Endometrial microvascular endothelial cells (primary cell): ENCODE results near the gene SORCS1. TPM values are rescaled to one million over a fixed set of nuclear protein-coding genes. Genes with fewer than 3 reads are reported as not detected.

Source experiments
- in situ Hi-C: cut with HindIII; loops from 2 replicates; pipeline ENCODE4 v1.10.0; 2017; ENCODE audit warnings: low sequenced_read_pairs, low pct_unique_long_range_greater_than_20kb; ENCODE audit errors: inconsistent ontology term
- total RNA-seq: library from RNA; depleted of rRNA; stranded (reverse); fragments of >200 nt; gene quantifications from one replicate; pipeline ENCODE4 v1.2.3, GENCODE V29; 2015; ENCODE audit errors: inconsistent ontology term

The SORCS1 gene
- total RNA-seq, 1 donor from 2014 or later, result not detected

DNA sequence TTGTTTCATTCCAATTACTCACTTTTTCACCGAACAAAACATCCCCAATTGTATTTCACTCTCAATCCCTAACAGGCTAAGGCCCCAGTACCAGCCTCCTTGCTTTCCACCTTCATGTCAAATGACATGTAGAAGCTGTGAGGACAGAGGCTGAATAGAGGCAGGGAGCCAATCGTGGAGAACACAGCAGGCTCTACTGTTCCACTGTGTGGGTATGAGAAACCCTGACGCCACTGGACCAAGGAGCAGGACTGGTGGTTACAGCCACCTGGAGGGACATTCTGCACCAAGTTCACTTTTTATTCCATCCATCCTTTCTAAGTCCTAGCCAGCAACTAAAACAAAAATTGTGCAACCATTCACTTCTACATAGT is 502.8 kb downstream of the SORCS1 start:
- in situ Hi-C loops, result no loop called here

DNA sequence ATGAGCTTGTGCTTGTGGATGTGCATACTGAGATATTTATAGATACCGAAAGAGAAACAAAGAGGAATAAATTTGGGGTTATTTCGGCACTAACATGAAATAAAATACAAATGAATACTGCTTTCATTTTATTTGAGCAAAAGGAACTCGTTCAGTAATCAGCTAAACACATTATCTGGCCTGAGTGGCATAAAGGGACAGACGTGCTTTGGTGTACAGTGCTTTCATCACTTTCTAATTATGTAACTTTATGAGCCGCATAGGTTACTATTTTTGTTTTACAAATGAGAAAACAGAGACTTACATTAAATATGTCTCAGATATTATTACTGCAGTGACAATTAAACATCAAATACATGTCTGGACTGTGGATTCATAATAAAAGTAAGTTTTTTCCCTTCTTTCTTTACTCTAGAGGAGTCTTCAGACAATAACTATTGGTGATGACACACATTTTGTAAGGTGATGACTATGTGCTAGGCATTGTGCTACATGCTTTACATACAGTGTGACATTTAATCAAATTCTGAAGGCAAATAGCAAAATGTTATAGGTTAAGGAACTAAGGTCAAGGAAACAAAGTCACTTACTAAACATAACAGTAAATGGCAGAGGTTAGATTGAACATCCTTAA is 503.3 kb downstream of the SORCS1 start:
- in situ Hi-C loops, result no loop called here

DNA sequence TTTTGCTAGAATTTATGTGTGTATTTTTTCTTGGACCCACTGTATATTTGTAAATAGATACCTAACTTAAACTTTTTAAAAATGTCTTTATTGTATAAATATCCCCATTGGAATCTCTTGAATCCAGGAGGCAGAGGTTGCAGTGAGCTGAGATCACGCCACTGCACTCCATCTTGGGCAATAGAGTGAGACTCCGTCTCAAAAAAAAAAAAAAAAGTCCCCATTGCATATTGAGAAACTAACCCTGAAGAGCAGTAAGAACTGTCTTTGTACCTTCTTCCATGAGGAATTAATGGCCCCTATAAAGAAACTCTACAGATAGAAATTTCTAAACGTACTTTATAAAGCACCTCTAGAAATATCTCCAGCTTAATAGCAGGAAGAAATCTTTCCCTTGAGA is 504.0 kb downstream of the SORCS1 start:
- in situ Hi-C loops, result no loop called here

DNA sequence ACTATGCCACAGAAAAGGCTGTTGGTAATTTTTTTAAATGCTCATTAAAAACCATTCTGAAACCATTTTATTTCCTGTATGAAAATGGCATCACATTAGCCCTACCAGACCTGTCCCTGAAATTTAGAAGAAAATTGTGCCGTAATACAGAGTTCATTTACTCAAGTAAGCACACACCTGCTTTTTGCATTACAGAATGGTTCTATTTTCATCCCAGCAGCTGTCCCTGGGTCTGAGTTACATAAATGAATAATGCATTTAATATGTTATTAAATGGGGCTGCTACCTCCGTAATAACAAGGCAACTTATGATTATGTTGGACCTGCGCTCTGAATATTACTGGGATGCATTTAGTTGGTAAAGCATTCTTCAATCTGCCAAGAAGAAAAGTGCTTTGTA is 508.9 kb downstream of the SORCS1 start:
- in situ Hi-C loops, result no loop called here

GRCh38 chr10:106655165-106655564 is 509.3 kb downstream of the SORCS1 start:
- in situ Hi-C loops, result no loop called here

- in situ Hi-C loops, result no loop called here
Measured at GRCh38 chr10:106652279-106652678, 512.2 kb downstream of the SORCS1 start.

DNA sequence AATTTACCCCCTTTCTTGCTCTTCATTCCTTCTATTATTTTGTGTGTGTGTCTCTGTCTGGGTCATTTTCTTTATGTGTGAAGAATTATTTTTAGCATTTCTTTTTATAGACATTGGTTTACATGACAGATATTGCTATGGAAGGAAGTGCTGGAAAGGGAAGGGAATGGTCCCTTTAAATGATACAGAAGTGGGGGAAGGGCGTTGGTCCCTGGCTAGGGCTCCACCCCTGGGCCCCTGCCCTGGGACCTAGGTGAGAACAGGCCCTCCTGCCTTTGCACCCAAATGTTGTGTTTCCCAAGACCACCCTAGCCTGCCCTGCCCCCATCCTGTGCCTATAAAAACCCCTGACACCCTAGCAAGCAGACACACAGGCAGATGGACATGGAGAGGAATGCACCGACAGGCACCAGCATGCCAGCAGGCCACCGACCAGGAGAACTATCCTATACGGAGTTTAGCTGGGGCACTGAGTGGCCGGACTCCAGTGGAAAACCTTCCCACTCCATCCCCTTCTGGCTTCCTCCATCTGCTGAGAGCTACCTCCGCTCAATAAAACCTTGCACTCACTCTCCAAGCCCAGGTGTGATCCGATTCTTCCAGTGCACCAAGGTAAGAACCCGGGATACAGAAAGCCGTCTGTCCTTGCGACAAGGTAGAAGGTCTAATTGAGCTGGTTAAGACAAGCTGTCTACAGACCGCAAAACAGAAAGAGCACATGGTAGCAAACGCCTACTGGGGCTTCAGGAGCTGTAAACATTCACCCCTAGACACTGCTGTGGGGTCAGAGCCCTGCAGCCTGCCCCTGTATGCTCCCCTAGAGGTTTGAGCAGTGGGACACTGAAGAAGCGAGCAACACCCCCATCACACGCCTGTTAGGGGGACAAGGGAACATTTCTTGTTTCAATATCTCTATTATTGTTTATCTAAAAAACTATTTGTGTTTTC is 515.7 kb downstream of the SORCS1 start:
- in situ Hi-C loops, result no loop called here

- in situ Hi-C loops, result no loop called here
Measured at GRCh38 chr10:106643473-106643872, 521.0 kb downstream of the SORCS1 start.

DNA sequence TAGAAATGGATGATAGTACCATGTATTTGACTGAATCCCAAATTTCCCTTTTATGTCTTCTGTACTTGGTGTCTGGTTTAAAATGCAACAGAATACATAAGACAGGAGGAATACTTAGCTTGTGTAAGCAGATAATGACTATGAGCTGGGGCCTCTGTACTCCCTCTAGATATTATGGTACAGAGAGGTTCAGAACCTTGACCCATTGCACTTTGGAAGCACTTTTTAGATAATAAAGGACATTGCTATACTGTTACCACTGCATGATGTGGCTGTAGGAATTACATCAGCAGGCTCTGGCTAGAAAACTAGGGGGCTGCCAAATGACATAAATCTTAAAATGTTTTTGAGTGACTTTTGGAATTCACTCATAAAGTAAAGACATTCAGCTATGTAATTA is 526.6 kb downstream of the SORCS1 start:
- in situ Hi-C loops, result no loop called here

- in situ Hi-C loops, result no loop called here
Measured at GRCh38 chr10:106636766-106637491, 527.6 kb downstream of the SORCS1 start.

GRCh38 chr10:106635947-106636346 is 528.6 kb downstream of the SORCS1 start:
- in situ Hi-C loops, result no loop called here

GRCh38 chr10:106631016-106631702 is 533.3 kb downstream of the SORCS1 start:
- in situ Hi-C loops, result no loop called here

DNA sequence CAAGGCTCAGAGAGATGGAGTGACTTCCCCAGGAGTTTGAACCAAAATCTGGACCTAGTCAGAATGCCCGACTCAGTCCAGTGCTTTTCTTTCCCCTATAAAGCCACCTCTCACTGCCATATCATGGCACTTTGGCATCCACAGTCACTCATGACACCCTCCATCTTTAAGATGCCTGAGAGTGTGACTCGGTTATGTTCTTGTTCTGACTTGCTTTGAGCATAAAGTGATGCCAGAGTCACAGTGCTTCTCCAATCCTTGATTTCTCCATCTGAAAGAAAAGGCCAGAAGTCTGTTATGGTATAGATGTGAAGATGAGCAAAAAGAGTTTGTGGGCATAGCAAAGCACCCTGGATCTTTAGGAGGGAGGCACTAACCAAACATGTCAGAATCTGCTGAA is 538.1 kb downstream of the SORCS1 start:
- in situ Hi-C loops, result no loop called here

- in situ Hi-C loops, result no loop called here
Measured at GRCh38 chr10:106625751-106626150, 538.8 kb downstream of the SORCS1 start.

GRCh38 chr10:106619346-106619745 is 545.2 kb downstream of the SORCS1 start:
- in situ Hi-C loops, result no loop called here

DNA sequence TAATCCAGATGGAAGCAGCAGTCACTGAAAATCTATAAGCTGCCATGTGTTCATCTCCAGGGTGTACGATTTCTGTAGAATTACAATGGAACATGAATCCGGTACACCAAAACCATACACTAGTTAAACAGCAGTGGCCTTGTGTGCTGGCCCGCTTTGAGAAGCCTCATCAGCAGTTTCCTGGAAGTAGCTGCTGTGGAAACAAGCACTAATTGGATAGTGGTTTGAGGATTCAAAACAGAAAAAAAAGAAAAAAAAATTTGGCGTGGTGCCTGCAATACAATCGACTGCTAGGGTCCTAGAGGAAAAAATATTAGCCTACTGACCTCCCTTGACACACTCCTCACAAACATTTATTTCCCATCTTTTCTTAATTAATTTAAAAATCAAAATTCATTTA is 545.9 kb downstream of the SORCS1 start:
- in situ Hi-C loops, result no loop called here

DNA sequence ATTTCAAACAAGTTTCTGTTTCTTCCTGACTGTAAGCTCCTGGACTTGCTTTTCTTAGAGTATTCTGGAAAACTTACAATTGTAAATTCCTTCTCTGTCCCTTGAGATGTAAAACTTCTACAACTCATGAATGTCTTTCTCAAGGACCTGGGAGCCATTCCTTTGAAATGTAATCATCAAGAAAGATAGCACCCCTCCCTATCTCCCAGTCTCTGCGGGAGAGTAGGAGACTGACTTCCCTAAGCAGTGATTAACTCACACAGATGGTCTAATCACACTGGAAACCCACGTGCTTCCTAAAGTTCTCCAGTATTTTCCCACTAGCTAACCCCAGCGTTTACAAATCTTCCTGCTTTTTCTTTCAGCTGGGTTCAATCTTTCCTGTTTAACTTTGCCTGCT is 549.4 kb downstream of the SORCS1 start:
- in situ Hi-C loops, result no loop called here

- in situ Hi-C loops, result no loop called here
Measured at GRCh38 chr10:106614293-106614692, 550.2 kb downstream of the SORCS1 start.

DNA sequence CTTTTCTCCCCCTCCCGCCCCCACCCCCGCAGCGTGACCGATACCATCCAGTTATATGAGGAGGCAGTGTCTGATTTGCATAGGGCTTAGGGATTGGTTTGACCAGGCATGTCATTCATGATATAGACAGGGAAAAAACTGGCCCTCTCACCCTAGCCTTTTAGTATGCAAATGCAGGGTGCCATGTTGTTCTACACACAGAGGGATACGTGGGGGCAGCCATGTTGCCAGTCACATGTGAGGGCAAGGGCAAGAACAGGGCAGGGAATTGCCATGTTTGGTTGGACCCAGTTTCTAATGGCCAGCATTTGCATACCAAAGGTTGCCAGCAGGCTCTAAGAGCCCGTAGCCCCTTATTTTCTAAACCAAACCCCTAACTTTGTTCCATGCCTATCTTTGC is 552.1 kb downstream of the SORCS1 start:
- in situ Hi-C loops, result no loop called here
